SU-DHL-6 (cell line): ENCODE measurements around the gene REG3G.

ENCODE experiments used
- CTCF ChIP-seq: fragments of 200-600 bp; sonication (generic); IDR thresholded peaks from one replicate; pipeline ENCODE4 v1.5.1; 2017; ENCODE audit warnings: antibody characterized with exemption, mild to moderate bottlenecking, low read length, moderate library complexity; ENCODE audit not compliant: insufficient read depth, poor library complexity, severe bottlenecking
- EZH2phosphoT487 ChIP-seq: fragments of 200-600 bp; sonication (generic), shearing (Covaris generic); conservative IDR thresholded peaks from 2 replicates; pipeline ENCODE4 v1.6.1; 2018; ENCODE audit warnings: mild to moderate bottlenecking, antibody characterized with exemption, low read length, moderate library complexity, mixed read lengths

GRCh38 chr2:78989051-78989450 lies 36.5 kb upstream of the REG3G start:
- TF ChIP-seq CTCF, result no peak
- TF ChIP-seq EZH2phosphoT487, result no peak
